ENCODE measurements around the gene TAT. TPM values are rescaled to one million over a fixed set of nuclear protein-coding genes. Genes with fewer than 3 reads are reported as not detected.

Gene TAT
- total RNA-seq, 2 donors from 2014 or later: not detected

DNA sequence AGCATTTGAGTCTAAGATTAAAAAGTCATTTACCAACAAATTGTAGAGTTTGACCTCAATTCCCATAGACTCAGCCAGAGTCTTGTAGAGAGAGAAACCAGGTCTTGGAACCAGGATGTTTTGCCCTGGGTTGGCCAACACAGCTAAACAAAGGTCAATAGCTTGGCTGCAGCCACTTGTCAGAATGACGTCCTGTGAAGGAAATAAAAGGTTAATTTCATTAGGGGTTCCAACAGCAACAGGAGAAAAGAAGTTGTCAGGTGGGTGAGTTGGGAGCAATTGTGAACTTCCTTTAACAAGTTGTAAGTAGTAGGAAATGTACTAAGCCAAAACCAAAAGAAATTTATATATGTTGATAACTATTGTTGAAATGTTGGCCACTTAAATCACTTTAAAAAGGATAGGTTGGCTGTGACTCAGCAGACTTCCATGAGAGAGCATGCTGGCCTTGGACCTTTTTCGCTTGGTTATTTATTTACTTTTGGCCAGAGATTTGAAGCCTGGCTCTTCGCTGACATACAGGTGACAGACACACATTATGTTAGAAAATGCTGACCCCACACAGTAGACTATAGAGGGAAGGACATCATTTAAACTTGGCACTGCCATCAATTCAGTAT is 4.3 kb downstream of the TAT start:
- Histone ChIP-seq H3K4me1 (peaks cover 14% of the 10 kb centered on the region), H3K27me3 (no peaks in the 10 kb centered on the region), H3K36me3 (replicated peaks in 1 of 2; ENCODE audit: insufficient read depth in 1 of 2, low read depth in 2 of 2) (no peaks in the 10 kb centered on the region), H3K9me3 (no peaks in the 10 kb centered on the region), H3K27ac (peak overlapping the region; percentile 16 to 74 (median 44)), H3K4me3 (no peak overlapping the region)
- no peak for TF ChIP-seq POLR2A (IDR thresholded peaks at IDR 0.05)
- TF ChIP-seq, protein P1, sequence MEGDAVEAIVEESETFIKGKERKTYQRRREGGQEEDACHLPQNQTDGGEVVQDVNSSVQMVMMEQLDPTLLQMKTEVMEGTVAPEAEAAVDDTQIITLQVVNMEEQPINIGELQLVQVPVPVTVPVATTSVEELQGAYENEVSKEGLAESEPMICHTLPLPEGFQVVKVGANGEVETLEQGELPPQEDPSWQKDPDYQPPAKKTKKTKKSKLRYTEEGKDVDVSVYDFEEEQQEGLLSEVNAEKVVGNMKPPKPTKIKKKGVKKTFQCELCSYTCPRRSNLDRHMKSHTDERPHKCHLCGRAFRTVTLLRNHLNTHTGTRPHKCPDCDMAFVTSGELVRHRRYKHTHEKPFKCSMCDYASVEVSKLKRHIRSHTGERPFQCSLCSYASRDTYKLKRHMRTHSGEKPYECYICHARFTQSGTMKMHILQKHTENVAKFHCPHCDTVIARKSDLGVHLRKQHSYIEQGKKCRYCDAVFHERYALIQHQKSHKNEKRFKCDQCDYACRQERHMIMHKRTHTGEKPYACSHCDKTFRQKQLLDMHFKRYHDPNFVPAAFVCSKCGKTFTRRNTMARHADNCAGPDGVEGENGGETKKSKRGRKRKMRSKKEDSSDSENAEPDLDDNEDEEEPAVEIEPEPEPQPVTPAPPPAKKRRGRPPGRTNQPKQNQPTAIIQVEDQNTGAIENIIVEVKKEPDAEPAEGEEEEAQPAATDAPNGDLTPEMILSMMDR (IDR thresholded peaks at IDR 0.05): no peak
- intact Hi-C loops (cut with DNase I): no loop called here
- 3 to 9% methylated on average over 3 of the region's 3 CpGs for WGBS, 2 donors
- DNase-seq (peak in 3 of 4 donors; percentile 21 to 30 (median 25)), ATAC-seq (peak; percentile 68)

DNA sequence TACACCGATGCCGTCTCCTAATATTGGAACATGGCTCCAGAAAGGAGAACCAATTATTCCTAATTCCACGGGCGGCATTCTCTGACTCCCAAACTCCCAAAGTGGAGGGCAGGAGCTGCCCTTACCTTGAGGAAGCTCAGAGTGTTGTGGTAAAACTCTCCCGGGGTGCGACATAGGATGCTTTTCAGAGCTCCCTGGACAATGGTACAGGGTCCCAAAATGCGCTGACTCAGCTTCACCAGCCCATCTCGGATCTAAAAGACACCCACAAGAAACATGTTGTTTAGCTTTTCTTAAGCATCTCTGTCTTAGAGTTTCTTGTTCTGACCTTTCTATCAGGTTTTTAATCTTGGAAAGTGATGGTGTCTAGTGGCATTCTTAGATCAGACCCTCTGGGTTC is 6.7 kb downstream of the TAT start:
- Histone ChIP-seq H3K9me3 (no peaks in the 10 kb centered on the region), H3K27me3 (no peaks in the 10 kb centered on the region), H3K4me3 (no peak overlapping the region), H3K36me3 (replicated peaks in 1 of 2; ENCODE audit: insufficient read depth in 1 of 2, low read depth in 2 of 2) (no peaks in the 10 kb centered on the region), H3K27ac (no peak overlapping the region), H3K4me1 (peaks cover 27% of the 10 kb centered on the region)
- TF ChIP-seq POLR2A (IDR thresholded peaks at IDR 0.05): no peak
- TF ChIP-seq, protein P1 (IDR thresholded peaks at IDR 0.05): no peak
- 90 to 91% methylated on average over 8 of the region's 8 CpGs for WGBS, 2 donors
- ATAC-seq: no peak
- intact Hi-C loops (cut with DNase I): no loop called here
- no peak for DNase-seq

DNA sequence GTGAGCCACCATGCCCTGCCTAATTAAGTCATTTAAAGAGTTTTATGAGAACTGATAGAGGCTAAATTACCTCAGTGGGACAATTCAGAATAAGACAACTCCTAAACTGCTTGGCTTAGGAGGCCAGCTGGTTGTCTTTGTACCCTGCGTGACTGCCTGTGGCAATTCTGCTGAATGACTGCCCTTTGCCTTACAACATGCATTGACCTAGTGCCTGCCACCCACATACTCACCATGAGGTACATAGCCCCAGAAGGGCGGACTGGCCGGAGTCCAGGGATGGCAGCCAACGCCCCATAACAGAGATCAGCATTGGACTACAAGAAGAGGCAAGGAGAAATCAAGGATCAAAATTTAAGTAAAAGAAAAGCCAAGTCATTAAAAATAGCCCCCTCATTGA is 7.3 kb downstream of the TAT start:
- Histone ChIP-seq H3K36me3 (replicated peaks in 1 of 2; ENCODE audit: insufficient read depth in 1 of 2, low read depth in 2 of 2) (no peaks in the 10 kb centered on the region), H3K4me1 (peaks cover 27% of the 10 kb centered on the region), H3K27ac (no peak overlapping the region), H3K4me3 (no peak overlapping the region), H3K27me3 (no peaks in the 10 kb centered on the region), H3K9me3 (no peaks in the 10 kb centered on the region)
- intact Hi-C loops (cut with DNase I): no loop called here
- WGBS, 2 donors: 82 to 90% methylated on average over 4 of the region's 4 CpGs
- DNase-seq: no peak
- no peak for TF ChIP-seq POLR2A (IDR thresholded peaks at IDR 0.05)
- TF ChIP-seq, protein P1 (IDR thresholded peaks at IDR 0.05): no peak
- no peak for ATAC-seq

DNA sequence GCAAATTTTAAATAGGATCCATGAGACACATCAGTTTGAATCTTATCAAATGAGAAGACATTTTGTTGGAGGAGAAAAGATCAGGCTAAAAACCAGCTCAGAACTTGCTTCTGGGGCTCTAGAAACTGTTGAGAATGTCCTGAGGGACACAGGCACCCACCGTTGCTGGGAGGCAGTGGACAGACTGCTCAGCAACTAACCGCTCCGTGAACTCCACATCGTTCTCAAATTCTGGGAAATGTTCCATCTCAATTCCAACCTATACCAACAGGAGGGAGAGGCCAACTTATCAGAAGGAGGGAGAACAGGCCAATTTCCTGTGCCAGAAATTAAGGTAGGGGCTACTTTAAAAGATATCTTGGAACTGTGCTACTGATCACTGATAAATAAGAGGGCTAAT is 8.3 kb downstream of the TAT start:
- Histone ChIP-seq H3K9me3 (no peaks in the 10 kb centered on the region), H3K27ac (peak overlapping the region in 2 of 4 donors; percentile 13 to 32), H3K4me1 (peaks cover 34% of the 10 kb centered on the region), H3K4me3 (no peak overlapping the region), H3K27me3 (no peaks in the 10 kb centered on the region), H3K36me3 (replicated peaks in 1 of 2; ENCODE audit: insufficient read depth in 1 of 2, low read depth in 2 of 2) (no peaks in the 10 kb centered on the region)
- ATAC-seq (no peak), DNase-seq (peak in 3 of 4 donors; percentile 40 to 59 (median 41))
- WGBS, 2 donors: 16 to 41% methylated on average over 4 of the region's 4 CpGs
- no peak for TF ChIP-seq POLR2A (IDR thresholded peaks at IDR 0.05)
- TF ChIP-seq, protein P1 (IDR thresholded peaks at IDR 0.05): no peak
- intact Hi-C loops (cut with DNase I): no loop called here

DNA sequence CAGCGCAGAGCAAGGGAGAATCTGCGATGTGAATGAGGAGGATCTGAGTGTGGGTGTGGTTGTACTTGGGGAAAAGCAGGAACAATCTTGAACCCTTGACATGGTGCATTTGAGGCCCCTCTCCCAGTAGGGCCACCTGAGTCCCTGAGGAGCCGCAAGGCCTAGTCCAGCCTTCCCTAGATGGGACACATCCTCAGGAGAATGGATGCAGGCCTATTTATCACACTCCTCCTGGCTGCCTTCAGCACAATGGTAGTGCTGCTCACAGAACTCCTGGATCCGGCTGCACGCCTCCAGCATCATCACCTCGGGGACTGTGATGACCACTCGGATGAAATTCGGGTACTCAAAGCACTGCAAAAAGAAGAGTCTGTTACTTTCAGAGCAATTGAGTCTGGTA is 9.0 kb downstream of the TAT start:
- Histone ChIP-seq H3K4me1 (peaks cover 28% of the 10 kb centered on the region), H3K9me3 (no peaks in the 10 kb centered on the region), H3K27ac (peak overlapping the region in 2 of 4 donors; percentile 13 to 32), H3K36me3 (replicated peaks in 1 of 2; ENCODE audit: insufficient read depth in 1 of 2, low read depth in 2 of 2) (no peaks in the 10 kb centered on the region), H3K4me3 (no peak overlapping the region), H3K27me3 (no peaks in the 10 kb centered on the region)
- WGBS, 2 donors: 92% methylated on average over 7 to 8 of the region's 8 CpGs
- intact Hi-C loops (cut with DNase I): no loop called here
- no peak for ATAC-seq
- no peak for DNase-seq
- TF ChIP-seq POLR2A (IDR thresholded peaks at IDR 0.05): no peak
- TF ChIP-seq, protein P1 (IDR thresholded peaks at IDR 0.05): no peak

All from body of pancreas (tissue), 4 donors.